Nephron progenitor cell (in vitro differentiated cells): Measurements from ENCODE around the gene NLRC3.

Experiments
- DNase-seq: peaks from one replicate; pipeline ENCODE4 v3.0.0; 2021
- H3K27ac Mint-ChIP-seq: 2 replicates; pipeline ENCODE4 v1.8.0; 2021; ENCODE audit warnings: mild to moderate bottlenecking, moderate library complexity, mixed read lengths
- H3K27me3 Mint-ChIP-seq: 2 replicates; pipeline ENCODE4 v1.8.0; 2021; ENCODE audit warnings: mild to moderate bottlenecking, low read depth, mixed read lengths; ENCODE audit not compliant: poor library complexity
- H3K36me3 Mint-ChIP-seq: 2 replicates; pipeline ENCODE4 v1.8.0; 2021; ENCODE audit warnings: low read depth, mixed read lengths
- H3K4me1 Mint-ChIP-seq: 2 replicates; pipeline ENCODE4 v1.8.0; 2021; ENCODE audit warnings: mixed read lengths
- H3K4me3 Mint-ChIP-seq: 2 replicates; pipeline ENCODE4 v1.8.0; 2021; ENCODE audit warnings: mild to moderate bottlenecking, moderate library complexity, mixed read lengths
- H3K9me3 Mint-ChIP-seq: 2 replicates; pipeline ENCODE4 v1.8.0; 2021; ENCODE audit warnings: mild to moderate bottlenecking, moderate library complexity, mixed read lengths
- TF ChIP-seq, protein P1 (sequence below): fragments of 200-600 bp; sonication (generic); IDR thresholded peaks from 2 replicates; pipeline ENCODE4 v1.5.0; 2021; ENCODE audit warnings: antibody characterized with exemption

Gene NLRC3

DNA sequence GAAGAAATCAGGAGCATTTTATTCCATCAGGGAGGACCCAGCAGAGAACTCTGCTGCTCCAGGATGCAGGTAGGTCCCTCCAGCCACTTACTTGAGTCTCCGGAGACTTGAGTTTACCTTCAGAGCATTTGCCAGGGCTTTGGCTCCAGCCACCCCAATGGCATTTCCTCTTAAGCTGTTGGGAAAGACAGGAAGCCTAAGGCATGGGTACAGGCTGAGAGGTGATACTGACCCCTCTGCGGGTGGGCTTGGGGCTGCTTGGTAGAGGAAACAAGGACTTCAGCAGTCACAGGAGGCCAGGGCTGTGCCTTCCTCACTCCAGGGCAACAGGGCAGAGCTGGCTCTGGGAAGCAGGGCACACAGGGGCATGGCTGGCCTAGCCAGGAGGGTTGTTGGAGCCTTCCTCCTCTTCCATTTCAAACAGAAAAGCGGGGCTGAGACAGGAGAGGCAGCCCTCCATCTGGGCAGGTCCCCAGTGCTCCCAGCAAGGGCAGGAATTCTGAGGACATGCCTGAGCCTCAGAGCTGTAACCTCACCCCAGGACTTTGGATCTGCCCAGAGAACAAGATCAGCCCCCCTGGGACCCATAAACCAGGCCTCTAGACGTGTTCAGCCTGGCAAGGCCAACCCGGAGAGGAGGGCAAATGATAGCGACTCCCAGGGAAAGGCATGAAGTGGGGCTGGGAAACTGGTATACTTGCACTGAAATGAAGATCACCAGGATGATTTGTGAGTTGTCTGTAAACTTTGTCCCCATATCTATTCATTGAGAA, 34.4 kb downstream of the NLRC3 start:
- peaks cover 20% of the 10 kb centered on the region for H3K36me3 Mint-ChIP-seq
- peak overlapping the region; percentile 68 for H3K27ac Mint-ChIP-seq
- peak; percentile 45 for DNase-seq
- H3K27me3 Mint-ChIP-seq: no peaks in the 10 kb centered on the region
- TF ChIP-seq, protein P1, sequence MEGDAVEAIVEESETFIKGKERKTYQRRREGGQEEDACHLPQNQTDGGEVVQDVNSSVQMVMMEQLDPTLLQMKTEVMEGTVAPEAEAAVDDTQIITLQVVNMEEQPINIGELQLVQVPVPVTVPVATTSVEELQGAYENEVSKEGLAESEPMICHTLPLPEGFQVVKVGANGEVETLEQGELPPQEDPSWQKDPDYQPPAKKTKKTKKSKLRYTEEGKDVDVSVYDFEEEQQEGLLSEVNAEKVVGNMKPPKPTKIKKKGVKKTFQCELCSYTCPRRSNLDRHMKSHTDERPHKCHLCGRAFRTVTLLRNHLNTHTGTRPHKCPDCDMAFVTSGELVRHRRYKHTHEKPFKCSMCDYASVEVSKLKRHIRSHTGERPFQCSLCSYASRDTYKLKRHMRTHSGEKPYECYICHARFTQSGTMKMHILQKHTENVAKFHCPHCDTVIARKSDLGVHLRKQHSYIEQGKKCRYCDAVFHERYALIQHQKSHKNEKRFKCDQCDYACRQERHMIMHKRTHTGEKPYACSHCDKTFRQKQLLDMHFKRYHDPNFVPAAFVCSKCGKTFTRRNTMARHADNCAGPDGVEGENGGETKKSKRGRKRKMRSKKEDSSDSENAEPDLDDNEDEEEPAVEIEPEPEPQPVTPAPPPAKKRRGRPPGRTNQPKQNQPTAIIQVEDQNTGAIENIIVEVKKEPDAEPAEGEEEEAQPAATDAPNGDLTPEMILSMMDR: no peak
- no peak overlapping the region for H3K4me3 Mint-ChIP-seq
- H3K4me1 Mint-ChIP-seq: peaks cover 35% of the 10 kb centered on the region
- no peaks in the 10 kb centered on the region for H3K9me3 Mint-ChIP-seq

DNA sequence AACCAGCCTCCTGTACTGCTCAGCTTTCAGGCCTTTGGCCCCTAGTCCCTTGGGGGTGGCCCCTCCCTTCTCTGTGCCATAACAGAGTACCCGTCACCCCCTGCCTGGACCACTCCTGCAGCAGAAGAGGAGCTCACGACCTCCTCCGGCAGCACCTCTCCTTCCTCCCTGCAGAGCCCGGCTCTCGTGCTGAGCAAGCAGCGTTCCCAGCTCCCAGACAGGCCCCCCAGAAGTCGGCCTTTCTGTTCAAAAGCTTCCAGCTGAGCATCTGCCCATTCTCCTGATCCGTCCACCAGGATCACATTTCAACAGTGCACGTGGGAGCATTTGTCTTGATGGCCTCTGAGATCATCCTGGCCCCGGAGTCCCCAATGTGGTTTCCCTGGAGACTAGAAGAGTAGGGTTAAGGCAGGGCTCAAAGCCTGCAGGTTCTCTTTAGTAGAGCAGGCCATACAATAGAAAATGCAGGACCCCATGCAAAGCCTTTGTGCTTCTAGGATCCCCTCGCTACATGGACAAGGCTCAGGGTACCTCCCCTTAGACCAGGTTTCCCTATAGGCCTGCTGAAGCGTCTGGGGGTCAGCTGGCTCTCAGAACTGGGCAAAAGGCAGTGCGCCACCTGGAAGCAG, 35.6 kb downstream of the NLRC3 start:
- Mint-ChIP-seq H3K27ac (no peak overlapping the region), H3K4me1 (peaks cover 35% of the 10 kb centered on the region), H3K36me3 (peaks cover 26% of the 10 kb centered on the region)

GRCh38 chr16:3538222-3538621, 39.0 kb downstream of the NLRC3 start:
- DNase-seq: no peak
- Mint-ChIP-seq H3K4me1 (peaks cover 24% of the 10 kb centered on the region), H3K9me3 (no peaks in the 10 kb centered on the region), H3K4me3 (no peak overlapping the region), H3K27ac (no peak overlapping the region), H3K36me3 (peaks cover 57% of the 10 kb centered on the region), H3K27me3 (no peaks in the 10 kb centered on the region)
- TF ChIP-seq, protein P1: no peak

More for the DNA sequence above, 35.6 kb downstream of the NLRC3 start:
- TF ChIP-seq, protein P1: no peak
- no peak for DNase-seq
- no peaks in the 10 kb centered on the region for H3K27me3 Mint-ChIP-seq
- no peak overlapping the region for H3K4me3 Mint-ChIP-seq
- no peaks in the 10 kb centered on the region for H3K9me3 Mint-ChIP-seq

DNA sequence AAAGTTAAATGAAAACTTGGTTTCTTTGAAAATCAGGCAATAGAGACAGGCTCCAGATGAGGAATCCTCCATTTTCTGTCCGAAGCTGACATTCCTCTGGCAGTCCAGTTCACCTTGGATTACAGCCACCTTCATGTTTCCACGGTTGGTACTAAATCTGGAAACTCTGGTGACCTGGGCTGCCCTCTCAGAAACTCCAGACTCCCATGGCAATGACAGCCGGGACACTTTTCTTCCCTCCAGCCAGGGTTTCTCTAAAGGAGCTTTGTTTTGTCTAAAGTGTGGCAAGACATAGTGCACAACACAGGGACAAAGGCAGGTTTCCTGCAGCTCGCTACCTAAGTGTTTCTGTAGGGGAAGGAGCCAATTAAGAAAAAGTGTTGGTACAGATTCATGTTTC, 40.4 kb downstream of the NLRC3 start:
- TF ChIP-seq, protein P1: no peak
- Mint-ChIP-seq H3K4me3 (no peak overlapping the region), H3K9me3 (no peaks in the 10 kb centered on the region), H3K27me3 (no peaks in the 10 kb centered on the region), H3K4me1 (peaks cover 10% of the 10 kb centered on the region), H3K36me3 (peaks cover 70% of the 10 kb centered on the region), H3K27ac (no peak overlapping the region)
- no peak for DNase-seq

GRCh38 chr16:3536271-3536731, 40.9 kb downstream of the NLRC3 start:
- Mint-ChIP-seq H3K4me3 (no peak overlapping the region), H3K27ac (no peak overlapping the region), H3K9me3 (no peaks in the 10 kb centered on the region), H3K36me3 (peaks cover 72% of the 10 kb centered on the region), H3K27me3 (no peaks in the 10 kb centered on the region), H3K4me1 (peaks cover 6% of the 10 kb centered on the region)
- DNase-seq: no peak
- TF ChIP-seq, protein P1: no peak
